ENCODE data around the gene TMUB2. TPM values are rescaled to one million over a fixed set of nuclear protein-coding genes. Genes with fewer than 3 reads are reported as not detected.

TMUB2 gene
- total RNA-seq, 2 experiments from 2014 or later = 36.6 to 37.1 TPM

GRCh38 chr17:44218344-44219107 lies 31.8 kb downstream of the TMUB2 start:
- Mint-ChIP-seq H3K27ac (peak overlapping the region; percentile 92), H3K9me3 (no peaks in the 10 kb centered on the region), H3K4me1 (peaks cover 46% of the 10 kb centered on the region), H3K36me3 (ENCODE audit: low read depth) (peaks cover 57% of the 10 kb centered on the region), H3K27me3 (no peaks in the 10 kb centered on the region), H3K4me3 (peak overlapping the region; percentile 88)
- ChIA-PET CTCF (interaction anchor here (0.6 to 5.2 kb wide), 14 partner anchors 8 to 133 kb away, joined by 3 to 56 read pairs (median 4); partner anchors contain the start of genes GRN and TMUB2), POLR2A (interaction anchor here (0.7 to 1.3 kb wide), 3 partner anchors 8 to 167 kb away, joined by 3 to 6 read pairs (median 4); no protein-coding TSS in a partner anchor)
- DNase-seq = peak; percentile 87

- H3K4me3 Mint-ChIP-seq = peak overlapping the region; percentile 43
- peak; percentile 68 for DNase-seq
- peaks cover 40% of the 10 kb centered on the region for H3K4me1 Mint-ChIP-seq
- H3K9me3 Mint-ChIP-seq = no peaks in the 10 kb centered on the region
- POLR2A ChIA-PET = interaction anchor here (0.7 to 1.3 kb wide), 2 partner anchors 106 to 166 kb away, joined by 4 to 6 read pairs; no protein-coding TSS in a partner anchor
- peaks cover 51% of the 10 kb centered on the region for H3K36me3 Mint-ChIP-seq (ENCODE audit: low read depth)
- CTCF ChIA-PET = interaction anchor here (0.8 to 5.2 kb wide), 6 partner anchors 9 to 63 kb away, joined by 3 to 56 read pairs (median 4); partner anchors contain the start of gene TMUB2
- peak overlapping the region; percentile 41 for H3K27ac Mint-ChIP-seq
- H3K27me3 Mint-ChIP-seq = no peaks in the 10 kb centered on the region
Observed at GRCh38 chr17:44219108-44219615, 32.4 kb downstream of the TMUB2 start.

- ChIA-PET POLR2A (interaction anchor here (0.7 to 1.3 kb wide), 2 partner anchors 106 to 165 kb away, joined by 4 to 6 read pairs; no protein-coding TSS in a partner anchor), CTCF (interaction anchor here (0.8 to 5.2 kb wide), 7 partner anchors 9 to 126 kb away, joined by 3 to 56 read pairs (median 4); partner anchors contain the start of genes GRN and TMUB2)
- peaks cover 46% of the 10 kb centered on the region for H3K36me3 Mint-ChIP-seq (ENCODE audit: low read depth)
- H3K4me1 Mint-ChIP-seq = peaks cover 35% of the 10 kb centered on the region
- no peaks in the 10 kb centered on the region for H3K9me3 Mint-ChIP-seq
- no peaks in the 10 kb centered on the region for H3K27me3 Mint-ChIP-seq
- H3K27ac Mint-ChIP-seq = peak within 1 kb of the TSS; percentile 97
- peak within 1 kb of the TSS; percentile 89 for H3K4me3 Mint-ChIP-seq
- peak; percentile 67 for DNase-seq
Observed at GRCh38 chr17:44219616-44220212, 32.9 kb downstream of the TMUB2 start, which contains the start of gene UBTF. UBTF (minus strand) TSS chr17:44219675; CDS start chr17:44218229, 1,446 bp downstream.

- no peaks in the 10 kb centered on the region for H3K9me3 Mint-ChIP-seq
- CTCF ChIA-PET = interaction anchor here (0.6 to 5.2 kb wide), 13 partner anchors 10 to 125 kb away, joined by 3 to 56 read pairs (median 4); partner anchors contain the start of genes GRN and TMUB2
- peaks cover 38% of the 10 kb centered on the region for H3K36me3 Mint-ChIP-seq (ENCODE audit: low read depth)
- peak overlapping the region; percentile 89 for H3K4me3 Mint-ChIP-seq
- POLR2A ChIA-PET = interaction anchor here (0.6 to 1.3 kb wide), 2 partner anchors 95 to 105 kb away, joined by 3 to 6 read pairs; no protein-coding TSS in a partner anchor
- DNase-seq = peak; percentile 54
- peak overlapping the region; percentile 97 for H3K27ac Mint-ChIP-seq
- no peaks in the 10 kb centered on the region for H3K27me3 Mint-ChIP-seq
- H3K4me1 Mint-ChIP-seq = peaks cover 28% of the 10 kb centered on the region
Observed at GRCh38 chr17:44220213-44221083, 33.7 kb downstream of the TMUB2 start.

GRCh38 chr17:44221084-44221861 lies 34.5 kb downstream of the TMUB2 start:
- ChIA-PET CTCF (interaction anchor here (0.6 to 5.2 kb wide), 16 partner anchors 10 to 167 kb away, joined by 3 to 56 read pairs (median 4); partner anchors contain the start of genes FAM171A2, GRN and HDAC5), POLR2A (interaction anchor here (0.5 to 0.6 kb wide), 3 partner anchors 19 to 207 kb away, joined by 3 to 9 read pairs (median 6); partner anchors contain the start of gene TMEM101)

GRCh38 chr17:44221862-44222111 lies 35.0 kb downstream of the TMUB2 start:
- H3K27me3 Mint-ChIP-seq = no peaks in the 10 kb centered on the region
- H3K4me3 Mint-ChIP-seq = peak overlapping the region; percentile 84
- H3K36me3 Mint-ChIP-seq (ENCODE audit: low read depth) = peaks cover 25% of the 10 kb centered on the region
- H3K9me3 Mint-ChIP-seq = no peaks in the 10 kb centered on the region
- H3K27ac Mint-ChIP-seq = peak overlapping the region; percentile 92
- CTCF ChIA-PET = interaction anchor here (0.6 to 5.2 kb wide), 15 partner anchors 9 to 167 kb away, joined by 3 to 56 read pairs (median 4); partner anchors contain the start of genes FAM171A2, GRN and HDAC5
- H3K4me1 Mint-ChIP-seq = peaks cover 15% of the 10 kb centered on the region
- POLR2A ChIA-PET = interaction anchor here (0.6 kb wide), 3 partner anchors 13 to 207 kb away, joined by 3 to 9 read pairs (median 3); partner anchors contain the start of gene TMEM101
- no peak for DNase-seq

More at GRCh38 chr17:44221084-44221861, 34.5 kb downstream of the TMUB2 start:
- Mint-ChIP-seq H3K27ac (peak overlapping the region; percentile 92), H3K36me3 (ENCODE audit: low read depth) (peaks cover 30% of the 10 kb centered on the region), H3K9me3 (no peaks in the 10 kb centered on the region), H3K4me3 (peak overlapping the region; percentile 84), H3K27me3 (no peaks in the 10 kb centered on the region), H3K4me1 (peaks cover 20% of the 10 kb centered on the region)
- DNase-seq = peak; percentile 73

- peak; percentile 62 for DNase-seq
- no peaks in the 10 kb centered on the region for H3K9me3 Mint-ChIP-seq
- peak overlapping the region; percentile 92 for H3K27ac Mint-ChIP-seq
- CTCF ChIA-PET = interaction anchor here (0.6 to 5.2 kb wide), 13 partner anchors 9 to 301 kb away, joined by 3 to 56 read pairs (median 3); partner anchors contain the start of genes FAM171A2, GRN and HDAC5
- H3K4me1 Mint-ChIP-seq = peaks cover 11% of the 10 kb centered on the region
- peak overlapping the region; percentile 84 for H3K4me3 Mint-ChIP-seq
- POLR2A ChIA-PET = interaction anchor here (0.6 kb wide), 3 partner anchors 13 to 208 kb away, joined by 3 to 9 read pairs (median 3); partner anchors contain the start of gene TMEM101
- H3K36me3 Mint-ChIP-seq (ENCODE audit: low read depth) = peaks cover 21% of the 10 kb centered on the region
- H3K27me3 Mint-ChIP-seq = no peaks in the 10 kb centered on the region
Observed at GRCh38 chr17:44222112-44222869, 35.5 kb downstream of the TMUB2 start.

- Mint-ChIP-seq H3K36me3 (ENCODE audit: low read depth) (peaks cover 16% of the 10 kb centered on the region), H3K27ac (no peak overlapping the region), H3K4me3 (no peak overlapping the region), H3K9me3 (no peaks in the 10 kb centered on the region), H3K4me1 (peaks cover 11% of the 10 kb centered on the region), H3K27me3 (no peaks in the 10 kb centered on the region)
- CTCF ChIA-PET = interaction anchor here (0.6 to 1.0 kb wide), 3 partner anchors 13 to 118 kb away, joined by 3 to 4 read pairs (median 4); no protein-coding TSS in a partner anchor
- POLR2A ChIA-PET = no interaction called here
- DNase-seq = no peak
Observed at GRCh38 chr17:44223541-44224071, 36.8 kb downstream of the TMUB2 start.

GRCh38 chr17:44229090-44229489 lies 42.3 kb downstream of the TMUB2 start:
- DNase-seq = no peak
- Mint-ChIP-seq H3K27ac (no peak overlapping the region), H3K9me3 (no peaks in the 10 kb centered on the region), H3K36me3 (ENCODE audit: low read depth) (no peaks in the 10 kb centered on the region), H3K27me3 (peaks cover 7% of the 10 kb centered on the region), H3K4me1 (no peaks in the 10 kb centered on the region), H3K4me3 (no peak overlapping the region)
- ChIA-PET CTCF (interaction anchor here (1.6 to 2.1 kb wide), 2 partner anchors 11 to 19 kb away, joined by 3 to 10 read pairs; no protein-coding TSS in a partner anchor), POLR2A (no interaction called here)

GRCh38 chr17:44230140-44230539 lies 43.4 kb downstream of the TMUB2 start:
- H3K4me3 Mint-ChIP-seq = no peak overlapping the region
- H3K27me3 Mint-ChIP-seq = peaks cover 7% of the 10 kb centered on the region
- ChIA-PET CTCF (interaction anchor here (1.1 to 2.1 kb wide), 2 partner anchors 10 to 20 kb away, joined by 3 to 10 read pairs; partner anchors contain the start of gene UBTF), POLR2A (no interaction called here)
- H3K27ac Mint-ChIP-seq = no peak overlapping the region
- DNase-seq = no peak
- no peaks in the 10 kb centered on the region for H3K36me3 Mint-ChIP-seq (ENCODE audit: low read depth)
- H3K9me3 Mint-ChIP-seq = no peaks in the 10 kb centered on the region
- H3K4me1 Mint-ChIP-seq = peaks cover 4% of the 10 kb centered on the region

All from activated CD4-positive, alpha-beta T cell treated with anti-CD3 and anti-CD28 coated beads, Interleukin-2, amount 10 ng/mL, durations not matched to agents 7 days and 5 days (primary cell).